ENCODE data around the gene SAMD13. TPM values are rescaled to one million over a fixed set of nuclear protein-coding genes. Genes with fewer than 3 reads are reported as not detected.

The SAMD13 gene
- total and polyA plus RNA-seq, 10 donors = 0.39 to 2.8 (median 1.5) TPM

GRCh38 chr1:84327830-84328229 is 26.3 kb downstream of the SAMD13 start:
- TF ChIP-seq CTCF (IDR thresholded peaks at IDR 0.05 in 8 of 11, conservative IDR thresholded peaks at IDR 0.05 in 3 of 11) (no peak), POLR2AphosphoS5 (IDR thresholded peaks at IDR 0.05) (no peak), POLR2A (IDR thresholded peaks at IDR 0.05) (no peak)
- DNase-seq = no peak
- Histone ChIP-seq H3K9me3 (no peaks in the 10 kb centered on the region), H3K27me3 (replicated peaks in 1 of 7) (no peaks in the 10 kb centered on the region), H3K4me3 (no peak overlapping the region), H3K4me1 (no peaks in the 10 kb centered on the region), H3K27ac (no peak overlapping the region), H3K36me3 (no peaks in the 10 kb centered on the region)
- intact Hi-C loops (cut with DNase I; ENCODE audit: low total_unique reads) = no loop called here
- WGBS, 5 donors = 85 to 92% (median 86%) methylated on average over 3 of the region's 3 CpGs

DNA sequence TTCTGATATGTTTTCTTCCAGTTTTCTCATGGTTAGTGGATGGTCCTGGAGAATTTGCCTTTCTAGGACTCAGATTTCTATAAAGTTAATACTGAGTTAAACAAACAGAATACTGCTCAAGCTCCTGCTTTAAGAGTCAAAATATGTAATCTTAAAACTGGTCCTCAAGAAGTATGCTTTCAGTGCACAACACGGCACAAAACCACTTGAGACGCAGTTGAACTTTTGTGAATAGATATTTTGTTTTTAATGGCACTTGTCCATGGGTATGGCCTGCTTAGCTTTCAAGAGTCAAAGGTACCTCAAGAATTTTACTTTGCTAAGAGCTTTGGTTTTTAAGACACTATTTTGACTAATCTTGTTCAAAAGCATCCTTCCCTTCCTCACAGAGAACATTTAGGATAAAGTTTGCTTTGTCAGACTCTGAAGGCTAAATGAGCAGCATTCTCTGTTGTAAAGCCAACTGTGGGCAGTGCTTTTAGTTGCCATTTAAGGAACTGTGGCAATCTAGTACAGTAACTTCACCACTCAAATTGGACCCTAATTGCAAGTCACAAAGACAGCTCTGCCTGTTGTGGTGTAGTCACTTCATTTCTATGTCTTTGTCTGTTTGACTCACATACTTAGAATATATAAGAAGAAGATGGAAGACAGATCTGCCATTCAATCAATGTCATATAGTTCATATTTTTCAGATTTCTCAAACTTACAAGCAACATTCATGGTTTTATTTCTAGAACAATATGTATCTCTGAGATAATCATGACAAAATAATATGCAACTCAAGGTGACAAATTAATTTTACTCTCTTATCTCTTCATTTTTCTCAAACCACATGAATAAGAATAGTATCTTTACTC is 28.8 kb downstream of the SAMD13 start:
- peaks cover 0 to 6% (median 2%) of the 10 kb centered on the region in 8 donors for H3K9me3 ChIP-seq
- 88 to 98% (median 93%) methylated on average over 2 of the region's 2 CpGs for WGBS, 5 donors
- intact Hi-C loops (cut with DNase I; ENCODE audit: low total_unique reads) = no loop called here
- no peak overlapping the region for H3K27ac ChIP-seq
- no peak for DNase-seq
- TF ChIP-seq POLR2A (IDR thresholded peaks at IDR 0.05) (no peak), CTCF (IDR thresholded peaks at IDR 0.05 in 8 of 11, conservative IDR thresholded peaks at IDR 0.05 in 3 of 11) (no peak), POLR2AphosphoS5 (IDR thresholded peaks at IDR 0.05) (no peak)
- H3K27me3 ChIP-seq (replicated peaks in 1 of 7) = no peaks in the 10 kb centered on the region
- H3K4me3 ChIP-seq = no peak overlapping the region
- H3K36me3 ChIP-seq = no peaks in the 10 kb centered on the region
- no peaks in the 10 kb centered on the region for H3K4me1 ChIP-seq

DNA sequence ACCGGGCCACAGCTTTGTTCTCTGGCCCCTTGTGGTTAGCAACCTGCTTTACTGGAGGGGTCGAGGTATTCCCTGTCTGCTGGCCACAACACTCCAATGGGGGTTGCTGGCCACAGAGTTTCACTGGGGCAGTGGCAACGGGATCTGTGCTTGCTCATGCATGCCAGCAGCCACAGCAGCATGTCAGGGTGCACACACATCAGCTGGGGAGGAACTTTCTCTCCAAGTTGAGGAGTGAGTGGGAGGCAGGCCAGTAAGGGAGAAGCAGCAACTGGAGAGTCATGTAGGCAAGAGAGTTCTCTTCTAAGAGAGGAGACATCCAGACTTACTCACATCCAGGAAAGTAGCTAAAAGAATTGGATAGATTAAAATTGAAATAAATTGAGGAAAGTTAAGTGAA is 38.0 kb downstream of the SAMD13 start:
- TF ChIP-seq POLR2A (IDR thresholded peaks at IDR 0.05) (no peak), CTCF (IDR thresholded peaks at IDR 0.05 in 8 of 11, conservative IDR thresholded peaks at IDR 0.05 in 3 of 11) (no peak), POLR2AphosphoS5 (IDR thresholded peaks at IDR 0.05) (no peak)
- DNase-seq = no peak
- H3K27me3 ChIP-seq (replicated peaks in 1 of 7) = no peaks in the 10 kb centered on the region
- H3K9me3 ChIP-seq = peaks cover 0 to 34% (median 21%) of the 10 kb centered on the region in 8 donors
- intact Hi-C loops (cut with DNase I; ENCODE audit: low total_unique reads) = no loop called here
- no peak overlapping the region for H3K4me3 ChIP-seq
- no peaks in the 10 kb centered on the region for H3K4me1 ChIP-seq
- no peak overlapping the region for H3K27ac ChIP-seq
- no peaks in the 10 kb centered on the region for H3K36me3 ChIP-seq
- 57 to 86% (median 71%) methylated on average over 3 of the region's 3 CpGs for WGBS, 5 donors

DNA sequence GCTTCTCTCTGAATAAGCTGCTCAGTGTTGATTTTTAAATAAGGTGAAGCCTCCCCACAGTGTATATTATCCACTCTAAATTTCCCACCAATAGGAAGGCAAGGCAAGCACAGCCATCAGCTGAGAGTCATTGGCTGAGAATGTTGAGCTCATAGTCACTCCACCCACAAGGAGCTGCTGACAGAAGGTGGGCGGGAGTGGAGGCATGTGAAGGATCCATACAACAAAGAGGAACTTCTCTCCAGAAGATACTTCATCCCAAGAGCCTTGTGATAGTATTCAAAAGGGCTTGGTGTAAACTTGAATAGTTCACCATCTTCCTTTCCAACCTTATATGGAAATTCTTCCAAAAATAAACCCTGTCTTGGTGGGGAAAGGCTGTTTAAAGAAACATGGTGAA is 42.8 kb downstream of the SAMD13 start:
- WGBS, 5 donors = 75 to 100% (median 88%) methylated on average over 1 of the region's 1 CpG
- H3K4me1 ChIP-seq = no peaks in the 10 kb centered on the region
- H3K4me3 ChIP-seq = no peak overlapping the region
- intact Hi-C loops (cut with DNase I; ENCODE audit: low total_unique reads) = no loop called here
- no peak for TF ChIP-seq CTCF (IDR thresholded peaks at IDR 0.05 in 8 of 11, conservative IDR thresholded peaks at IDR 0.05 in 3 of 11)
- no peak for TF ChIP-seq POLR2AphosphoS5 (IDR thresholded peaks at IDR 0.05)
- H3K27ac ChIP-seq = no peak overlapping the region
- H3K9me3 ChIP-seq = peaks cover 0 to 6% (median 0%) of the 10 kb centered on the region in 8 donors
- DNase-seq = no peak
- H3K36me3 ChIP-seq = no peaks in the 10 kb centered on the region
- H3K27me3 ChIP-seq (replicated peaks in 1 of 7) = no peaks in the 10 kb centered on the region

All from spleen (tissue), 11 donors.